Stimulated activated CD4-positive, alpha-beta T cell treated with anti-CD3 and anti-CD28 coated beads, Interleukin-2, amount 100 ng/mL, for 48 hours (primary cell): ENCODE results near the gene FGF19.

Source experiments
- DNase-seq, 2 donors: peaks; one replicate each; pipeline ENCODE4 v3.0.0-alpha.2; 2020

Gene FGF19

GRCh38 chr11:69654001-69654659 lies 49.7 kb downstream of the FGF19 start:
- no peak for DNase-seq

- DNase-seq = no peak
Measured at GRCh38 chr11:69653406-69653960, 50.3 kb downstream of the FGF19 start.

- DNase-seq = no peak
Measured at GRCh38 chr11:69652999-69653398, 50.8 kb downstream of the FGF19 start.

- no peak for DNase-seq
Measured at GRCh38 chr11:69651834-69652620, 51.8 kb downstream of the FGF19 start.

- DNase-seq = no peak
Measured at GRCh38 chr11:69650832-69651344, 52.9 kb downstream of the FGF19 start.

GRCh38 chr11:69650081-69650831 lies 53.6 kb downstream of the FGF19 start:
- no peak for DNase-seq

GRCh38 chr11:69649576-69649900 lies 54.3 kb downstream of the FGF19 start:
- no peak for DNase-seq

- DNase-seq = no peak
Measured at GRCh38 chr11:69648679-69649575, 54.9 kb downstream of the FGF19 start.
